ENCODE data around the gene TRIM26.
"Not testable (repeated sequence)": the region's sequence is repeated elsewhere in the genome, so short reads cannot be mapped to it uniquely, and the experiment has no call there.

TRIM26 gene

GRCh38 chr6:30212865-30213666, at the start of gene TRIM26:
Gene TRIM26 (minus strand): TSS chr6:30213406. CDS start chr6:30199103, 14,303 bp downstream.
- in situ Hi-C loops (cut with HindIII; ENCODE audit: low sequenced_read_pairs): no loop called here

- in situ Hi-C loops (cut with HindIII; ENCODE audit: low sequenced_read_pairs): no loop called here
Observed at GRCh38 chr6:30260036-30260504, 46.9 kb upstream of the TRIM26 start.

- in situ Hi-C loops (cut with HindIII; ENCODE audit: low sequenced_read_pairs): no loop called here
Observed at GRCh38 chr6:30259140-30260035, 46.2 kb upstream of the TRIM26 start.

- in situ Hi-C loops (cut with HindIII; ENCODE audit: low sequenced_read_pairs): no loop called here
Observed at GRCh38 chr6:30258204-30258603, 45.0 kb upstream of the TRIM26 start.

GRCh38 chr6:30252417-30252816, 39.2 kb upstream of the TRIM26 start:
- in situ Hi-C loops (cut with HindIII; ENCODE audit: low sequenced_read_pairs): not testable (repeated sequence)

- in situ Hi-C loops (cut with HindIII; ENCODE audit: low sequenced_read_pairs): no loop called here
Observed at GRCh38 chr6:30244560-30244959, 31.4 kb upstream of the TRIM26 start.

- in situ Hi-C loops (cut with HindIII; ENCODE audit: low sequenced_read_pairs): no loop called here
Observed at GRCh38 chr6:30238178-30238795, 25.1 kb upstream of the TRIM26 start.

GRCh38 chr6:30234356-30234755, 21.1 kb upstream of the TRIM26 start:
- in situ Hi-C loops (cut with HindIII; ENCODE audit: low sequenced_read_pairs): no loop called here

GRCh38 chr6:30231067-30231466, 17.9 kb upstream of the TRIM26 start:
- in situ Hi-C loops (cut with HindIII; ENCODE audit: low sequenced_read_pairs): no loop called here

GRCh38 chr6:30227763-30228487, 14.7 kb upstream of the TRIM26 start:
- in situ Hi-C loops (cut with HindIII; ENCODE audit: low sequenced_read_pairs): no loop called here

GRCh38 chr6:30227242-30227722, 14.1 kb upstream of the TRIM26 start:
- in situ Hi-C loops (cut with HindIII; ENCODE audit: low sequenced_read_pairs): no loop called here

GRCh38 chr6:30223339-30223738, 10.1 kb upstream of the TRIM26 start:
- in situ Hi-C loops (cut with HindIII; ENCODE audit: low sequenced_read_pairs): no loop called here

- in situ Hi-C loops (cut with HindIII; ENCODE audit: low sequenced_read_pairs): not testable (repeated sequence)
Observed at GRCh38 chr6:30221956-30222355, 8.8 kb upstream of the TRIM26 start.

GRCh38 chr6:30221395-30221794, 8.2 kb upstream of the TRIM26 start:
- in situ Hi-C loops (cut with HindIII; ENCODE audit: low sequenced_read_pairs): not testable (repeated sequence)

GRCh38 chr6:30219244-30219643, 6.0 kb upstream of the TRIM26 start:
- in situ Hi-C loops (cut with HindIII; ENCODE audit: low sequenced_read_pairs): no loop called here

- in situ Hi-C loops (cut with HindIII; ENCODE audit: low sequenced_read_pairs): no loop called here
Observed at GRCh38 chr6:30216096-30216495, 2.9 kb upstream of the TRIM26 start.

- in situ Hi-C loops (cut with HindIII; ENCODE audit: low sequenced_read_pairs): no loop called here
Observed at GRCh38 chr6:30214657-30214982, 1.4 kb upstream of the TRIM26 start.

GRCh38 chr6:30213957-30214656, 901 bp upstream of the TRIM26 start:
- in situ Hi-C loops (cut with HindIII; ENCODE audit: low sequenced_read_pairs): no loop called here

- in situ Hi-C loops (cut with HindIII; ENCODE audit: low sequenced_read_pairs): no loop called here
Observed at GRCh38 chr6:30213667-30213956, 406 bp upstream of the TRIM26 start.

- in situ Hi-C loops (cut with HindIII; ENCODE audit: low sequenced_read_pairs): no loop called here
Observed at GRCh38 chr6:30211899-30212298, 1.3 kb downstream of the TRIM26 start.
